Activated T-cell treated with anti-CD3 and anti-CD28 coated beads for 48 hours (primary cell): ENCODE results near the gene VAV2.

ENCODE experiments used
- DNase-seq: peaks from one replicate; pipeline ENCODE4 v3.0.0-alpha.2; 2020; ENCODE audit warnings: low read depth

The VAV2 gene

DNA sequence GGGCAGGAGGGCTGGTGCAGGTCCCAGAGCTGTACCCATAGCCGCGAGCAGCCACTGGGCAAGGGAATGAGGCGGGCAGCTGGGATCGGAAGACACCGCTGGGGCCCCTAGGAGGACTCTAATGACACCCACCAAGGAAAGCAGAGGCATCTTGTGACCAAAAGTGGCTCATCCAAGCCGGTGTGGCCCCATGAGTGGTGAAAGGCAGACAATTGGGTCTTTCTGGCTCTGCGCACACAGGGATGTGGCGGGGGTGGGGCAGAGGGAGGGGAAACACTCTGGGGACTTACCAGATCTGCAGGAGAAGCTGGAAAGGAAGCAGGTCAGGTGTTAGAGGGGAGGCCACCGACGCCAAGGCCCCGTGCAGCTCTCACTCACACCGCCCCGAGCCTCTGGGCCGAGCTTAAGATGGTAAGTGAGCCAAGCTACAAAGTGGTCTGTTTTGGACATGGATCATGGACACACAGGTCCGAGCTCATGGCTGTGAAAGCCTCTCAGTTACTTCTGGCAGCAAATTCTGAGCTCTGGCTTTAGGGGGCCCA is 211.6 kb downstream of the VAV2 start:
- DNase-seq: no peak

DNA sequence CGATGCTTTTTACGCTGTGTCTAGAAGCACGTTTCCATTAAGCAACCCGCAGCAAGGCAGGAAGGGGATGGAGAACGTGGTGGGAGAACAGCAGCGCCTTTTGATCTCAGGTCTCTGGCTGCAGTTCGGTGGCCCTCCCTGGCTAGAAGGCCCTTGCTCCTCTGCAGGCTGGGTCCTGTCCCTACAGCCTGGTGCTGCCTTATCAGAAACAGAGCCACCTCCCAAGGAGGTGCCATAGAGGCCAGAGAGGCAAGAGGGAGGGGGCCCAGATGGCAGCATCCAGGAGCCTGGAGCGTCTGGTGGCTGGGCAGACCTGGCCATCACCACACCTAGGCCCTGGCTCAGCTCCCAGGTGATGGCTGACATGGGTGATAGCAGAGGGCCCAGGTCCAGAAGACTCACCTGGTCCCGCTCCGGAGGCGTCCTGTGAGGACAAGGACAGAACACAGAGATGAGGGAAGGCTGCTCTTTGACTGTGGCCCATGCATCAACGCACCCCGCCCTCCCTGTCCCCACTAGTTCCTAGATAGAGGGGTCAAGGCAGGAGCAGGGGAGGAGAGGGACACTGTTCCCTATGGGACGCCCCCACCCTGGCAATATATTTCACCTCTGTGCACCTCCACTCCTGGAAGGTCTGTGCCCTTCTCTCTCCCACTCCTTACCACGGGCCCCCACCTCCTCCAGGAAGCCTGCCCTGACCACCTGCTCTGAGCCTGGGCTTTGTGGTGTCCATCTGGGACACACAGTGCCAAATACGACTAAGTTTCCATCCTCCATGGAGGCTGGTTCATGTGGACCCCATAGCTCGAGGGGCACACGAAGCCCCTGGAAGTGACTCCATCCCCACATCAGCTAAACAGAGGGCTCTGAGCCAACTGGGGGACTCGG is 212.4 kb downstream of the VAV2 start:
- DNase-seq: no peak

DNA sequence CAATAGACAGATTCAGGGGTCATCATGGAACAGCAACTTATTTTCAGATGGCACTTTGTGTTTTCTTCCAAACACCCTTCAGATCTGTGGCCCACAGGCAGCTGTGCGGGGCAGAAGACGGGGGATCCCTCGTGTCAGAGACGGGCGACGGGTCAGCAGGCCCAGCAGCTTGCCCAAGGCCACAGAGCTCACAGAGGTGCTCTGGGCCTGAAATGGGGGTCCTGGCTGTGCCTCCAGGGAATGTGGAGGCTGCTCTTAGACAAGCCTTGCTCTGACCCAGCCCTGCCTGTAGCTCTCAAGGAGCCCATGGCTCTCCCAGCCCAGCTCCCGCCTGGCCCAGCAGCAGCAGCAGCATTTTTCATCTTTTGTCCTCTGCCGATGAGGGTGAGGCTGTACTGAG is 213.0 kb downstream of the VAV2 start:
- DNase-seq: no peak

DNA sequence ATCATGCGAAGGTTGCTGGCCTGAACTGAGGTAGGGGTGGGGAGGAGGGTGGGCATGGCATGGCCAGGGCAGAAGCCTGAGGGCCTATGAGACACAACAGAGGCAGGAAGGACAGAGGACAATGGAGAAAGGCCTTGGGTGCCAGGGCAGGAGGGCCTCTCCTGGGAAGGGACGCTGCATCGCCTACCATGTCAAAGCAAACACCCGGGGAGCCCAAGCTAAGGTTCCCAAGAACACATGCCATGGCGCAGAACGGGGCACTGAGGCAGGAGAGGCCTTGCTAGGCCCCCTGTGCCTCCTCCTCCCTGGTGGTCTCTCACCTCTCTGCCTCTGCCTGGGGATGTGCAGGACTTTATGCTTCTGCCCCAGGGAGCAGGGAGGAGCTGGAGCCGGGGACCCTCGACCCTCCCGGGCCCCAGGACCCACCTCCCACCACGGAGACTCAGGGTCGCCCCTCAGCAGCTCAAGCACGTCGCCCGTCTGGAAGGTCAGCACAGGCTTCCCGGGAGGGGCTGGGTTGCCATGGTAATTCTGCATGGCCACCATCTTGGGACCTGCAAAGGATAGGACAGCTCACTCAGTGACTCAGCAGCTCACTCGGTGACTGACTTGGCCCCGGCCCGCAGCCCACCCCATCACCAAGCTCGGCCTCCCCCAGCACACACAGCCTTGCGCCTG is 213.6 kb downstream of the VAV2 start:
- no peak for DNase-seq

DNA sequence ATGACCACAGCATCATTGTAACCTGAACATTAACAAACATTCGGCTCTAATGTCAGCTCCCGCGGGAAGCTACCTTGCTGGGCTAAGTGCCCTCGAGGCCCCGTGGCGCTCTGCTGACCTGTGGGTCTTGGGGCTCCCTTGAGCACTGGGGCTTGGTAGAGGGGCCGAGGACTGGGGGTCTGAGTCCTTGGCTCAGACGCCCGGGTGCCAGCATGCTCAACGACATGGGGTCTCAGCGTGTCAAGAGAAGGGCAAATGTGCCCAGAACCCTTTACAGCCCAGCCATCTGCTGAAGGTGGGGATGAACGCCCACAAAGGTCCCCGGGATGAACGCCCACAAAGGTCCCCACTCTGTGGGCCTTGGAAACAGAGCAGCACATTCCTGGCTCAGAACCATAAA is 214.3 kb downstream of the VAV2 start:
- no peak for DNase-seq

DNA sequence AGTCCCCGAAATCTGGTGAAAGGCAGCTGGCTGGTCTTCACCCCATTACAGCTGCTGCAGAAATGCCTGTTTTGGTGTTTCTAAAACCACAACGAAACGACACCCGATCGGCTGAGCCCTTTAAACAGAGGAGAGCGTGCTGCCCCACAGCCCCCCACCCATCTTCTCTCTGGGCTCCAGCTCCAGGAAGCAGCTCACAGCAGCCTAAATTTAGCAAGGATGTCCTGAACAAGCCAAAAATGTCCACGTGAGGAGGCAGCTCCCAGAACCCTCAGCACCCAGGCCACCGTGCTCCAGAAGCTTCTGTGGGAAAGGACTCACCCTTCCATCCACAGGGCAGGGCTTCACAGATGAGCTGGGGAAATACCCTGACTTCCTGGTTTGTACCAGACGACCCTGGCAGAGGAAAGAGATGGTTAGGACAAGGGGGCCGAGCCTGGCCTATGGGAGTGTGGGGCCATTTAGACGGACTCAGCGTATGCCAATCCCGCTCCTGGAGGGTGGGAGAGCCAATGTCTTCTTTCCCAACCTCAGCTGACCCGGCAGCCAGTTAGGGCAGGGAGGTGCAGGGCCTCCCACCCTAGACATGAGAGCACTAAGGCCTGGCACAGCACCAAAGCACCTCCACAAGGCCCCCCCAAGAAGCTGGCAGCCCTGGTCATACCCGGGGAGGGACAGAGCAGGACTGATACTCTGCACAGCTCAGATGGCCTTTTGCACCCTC is 214.9 kb downstream of the VAV2 start:
- no peak for DNase-seq

DNA sequence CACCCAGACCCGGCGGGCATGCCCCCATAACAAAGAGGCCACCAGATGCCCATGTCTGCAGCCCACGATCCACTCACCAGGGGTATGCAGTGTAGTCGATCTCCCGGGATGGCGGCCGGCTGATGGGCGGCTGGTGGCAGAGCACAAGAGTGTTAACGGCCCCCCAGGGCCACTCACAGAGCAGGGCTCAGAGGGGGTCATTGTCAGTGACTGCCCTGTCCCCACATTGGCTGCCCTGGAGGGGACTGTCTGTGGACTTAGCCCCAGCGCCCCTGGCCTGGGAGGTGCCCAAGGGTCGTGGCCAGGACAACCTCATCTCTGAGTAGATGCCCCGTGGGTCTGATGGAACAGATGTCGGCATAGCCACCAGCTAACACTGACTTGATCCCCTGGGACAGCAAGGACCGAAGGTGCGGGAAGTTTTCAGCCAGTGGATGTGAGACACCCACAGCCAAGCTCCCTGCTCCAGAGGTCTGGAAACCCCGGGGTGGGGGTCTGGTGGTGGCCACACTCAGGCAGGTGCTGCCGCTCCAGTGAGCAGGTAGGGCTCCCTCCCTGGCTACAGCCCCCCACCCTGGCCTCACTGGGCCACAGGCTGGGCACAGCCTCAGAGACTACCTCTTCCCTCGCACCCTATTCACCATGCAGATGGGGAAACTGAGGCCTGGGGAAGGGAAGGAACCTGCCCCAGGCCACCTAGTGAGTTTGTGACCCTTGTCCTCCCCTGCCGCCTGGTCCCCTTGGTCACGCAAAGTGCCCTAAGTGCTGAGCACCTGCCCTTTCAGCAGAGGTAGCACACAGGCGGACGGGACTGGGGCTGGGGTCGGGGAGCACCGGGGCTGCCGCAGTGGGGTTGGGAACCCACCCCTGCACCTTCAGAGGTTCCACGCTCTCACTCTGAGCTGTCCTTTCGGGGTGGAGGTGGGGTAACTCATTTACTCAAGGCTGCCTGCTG is 215.9 kb downstream of the VAV2 start:
- DNase-seq: no peak

- DNase-seq: no peak
Observed at GRCh38 chr9:133775291-133775690, 216.8 kb downstream of the VAV2 start.

DNA sequence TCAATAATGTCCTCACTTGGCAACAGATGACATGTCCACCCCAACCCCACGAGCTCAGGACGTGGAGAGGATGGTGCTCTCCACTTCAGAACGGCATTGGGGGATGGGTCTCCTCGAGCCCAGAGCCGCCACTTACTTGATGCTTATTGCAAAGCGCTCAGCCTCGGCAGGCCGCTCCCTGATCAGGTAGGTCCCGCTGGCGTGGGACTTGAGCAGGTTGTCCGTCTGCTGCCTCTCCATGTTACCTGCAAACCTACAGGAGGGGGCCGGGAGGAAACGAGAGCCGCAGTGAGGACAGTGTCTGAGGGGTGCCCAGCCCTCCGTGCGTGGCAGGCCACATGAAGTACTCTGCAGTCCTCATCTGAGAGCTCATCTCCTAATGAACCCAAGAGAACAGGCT is 217.3 kb downstream of the VAV2 start:
- DNase-seq: no peak

- no peak for DNase-seq
Observed at GRCh38 chr9:133773889-133774655, 218.1 kb downstream of the VAV2 start.

GRCh38 chr9:133772581-133772980 is 219.5 kb downstream of the VAV2 start:
- no peak for DNase-seq

GRCh38 chr9:133771486-133772482 is 220.3 kb downstream of the VAV2 start:
- DNase-seq: no peak

GRCh38 chr9:133770076-133770777 is 221.9 kb downstream of the VAV2 start:
- no peak for DNase-seq

DNA sequence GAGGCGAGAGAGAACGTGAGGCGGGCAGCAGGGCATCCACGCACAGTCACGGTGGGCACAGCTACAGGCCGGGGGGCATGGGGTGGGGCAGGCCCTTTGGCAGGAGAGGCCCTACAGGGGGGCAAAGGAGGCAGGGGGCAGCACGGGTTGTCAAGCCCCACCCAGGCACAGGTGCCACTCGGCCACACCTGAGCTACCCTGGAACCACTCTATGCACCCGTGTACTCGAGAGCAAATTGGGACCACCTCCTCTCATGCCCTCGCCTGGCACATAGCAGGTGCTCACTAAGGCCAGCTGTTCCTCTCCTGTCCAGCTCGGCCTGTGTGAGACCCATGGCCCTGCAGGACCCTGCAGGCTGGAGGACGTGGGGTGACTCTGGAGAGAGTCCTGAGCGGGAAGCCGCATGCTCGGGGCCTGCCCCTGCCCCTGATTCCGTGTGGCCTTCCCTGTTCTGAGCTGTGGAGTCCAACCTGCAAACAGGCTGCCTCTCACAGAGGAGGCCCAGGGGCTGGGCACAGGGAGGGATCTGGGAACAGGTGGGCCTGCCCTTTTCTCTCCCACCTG is 222.5 kb downstream of the VAV2 start:
- DNase-seq: no peak

GRCh38 chr9:133768859-133769510 is 223.1 kb downstream of the VAV2 start:
- DNase-seq: no peak

DNA sequence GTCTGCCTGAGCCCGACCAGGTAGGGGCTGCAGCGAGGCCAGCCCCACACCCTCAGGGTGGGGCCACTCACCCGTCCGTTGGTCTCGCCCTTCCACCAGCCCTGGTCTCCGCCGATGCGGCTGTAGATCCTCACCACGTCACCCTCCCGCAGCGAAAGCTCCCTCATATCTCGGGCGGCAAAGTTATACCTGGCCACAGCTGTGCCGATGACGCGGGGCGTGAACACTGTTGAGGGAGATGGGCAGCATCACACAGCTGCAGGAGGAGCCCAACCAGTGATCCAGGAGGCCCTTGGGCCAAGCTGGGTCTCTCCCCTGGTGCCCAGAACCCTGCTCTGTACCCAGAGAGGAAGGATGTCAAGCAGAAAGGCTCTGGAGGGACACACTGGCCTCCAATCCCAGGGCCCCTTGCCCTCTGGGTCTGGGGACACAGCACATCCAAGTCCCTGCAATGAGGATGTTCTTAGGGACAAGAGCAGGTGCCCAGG is 223.7 kb downstream of the VAV2 start:
- DNase-seq: no peak

DNA sequence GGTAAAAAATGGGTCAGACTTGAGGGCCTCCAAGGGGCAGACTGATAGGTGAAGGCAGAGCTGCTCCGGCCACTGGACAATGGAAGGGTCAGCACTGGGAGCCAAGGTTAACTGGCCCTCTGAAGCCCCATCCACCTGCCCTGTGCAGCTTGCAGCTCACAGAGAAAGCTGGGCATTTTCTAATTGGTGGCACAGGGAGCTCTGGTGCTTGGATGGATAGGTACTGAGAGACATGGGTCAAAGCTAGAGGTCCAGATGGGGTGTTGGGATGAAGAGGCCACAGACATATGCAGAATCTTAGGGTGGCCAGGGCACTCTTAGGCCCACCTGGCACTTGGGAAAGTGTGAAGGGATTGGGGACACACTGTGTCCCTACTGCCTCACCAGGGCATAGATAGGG is 224.5 kb downstream of the VAV2 start:
- DNase-seq: no peak

DNA sequence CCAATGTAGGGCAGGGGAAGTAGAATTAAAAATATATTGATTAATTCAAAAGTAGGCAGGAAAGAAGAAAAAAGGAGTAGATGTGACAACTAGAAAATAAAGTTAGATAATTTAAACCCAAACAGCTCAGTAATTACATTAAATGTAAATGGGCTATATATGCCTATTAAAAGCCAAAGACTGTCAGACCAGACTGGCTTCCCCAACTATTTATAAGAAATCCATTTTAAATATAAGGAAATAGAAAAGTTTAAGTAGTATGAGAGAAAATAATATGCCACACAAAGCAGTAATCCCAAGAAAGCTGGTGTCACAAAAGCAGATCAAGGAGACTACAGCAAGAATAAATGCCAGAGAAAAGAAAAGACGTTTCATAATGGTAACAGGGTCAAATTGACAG is 225.1 kb downstream of the VAV2 start:
- no peak for DNase-seq
